Neuron (in vitro differentiated cells): ENCODE measurements around the gene CCDC80.
"Not testable (repeated sequence)": the region's sequence is repeated elsewhere in the genome, so short reads cannot be mapped to it uniquely, and the experiment has no call there.

ENCODE experiments used
- H2AFZ ChIP-seq: one replicate; pipeline ENCODE4 v1.6.1; 2013; ENCODE audit warnings: low read depth, mild to moderate bottlenecking, inconsistent platforms, low read length, moderate library complexity
- H3K27me3 ChIP-seq: one replicate; pipeline ENCODE4 v1.6.1; 2013; ENCODE audit warnings: low read length; ENCODE audit not compliant: insufficient read depth
- H3K36me3 ChIP-seq: one replicate; pipeline ENCODE4 v1.6.1; 2013; ENCODE audit warnings: low read length; ENCODE audit not compliant: insufficient read depth
- H3K4me1 ChIP-seq: one replicate; pipeline ENCODE4 v1.6.1; 2013; ENCODE audit warnings: low read length; ENCODE audit not compliant: insufficient read depth
- H3K4me3 ChIP-seq: 2 replicates; pipeline ENCODE4 v1.5.1; 2013; ENCODE audit warnings: mild to moderate bottlenecking, low read length, moderate library complexity
- H3K9me3 ChIP-seq: one replicate; pipeline ENCODE4 v1.6.1; 2013; ENCODE audit warnings: low read length

Gene CCDC80

GRCh38 chr3:112676659-112677234, 35.8 kb upstream of the CCDC80 start:
- Histone ChIP-seq H3K27me3 (no peaks in the 10 kb centered on the region), H3K4me3 (no peak overlapping the region), H3K4me1 (peaks cover 6% of the 10 kb centered on the region), H2AFZ (no peak overlapping the region), H3K36me3 (no peaks in the 10 kb centered on the region), H3K9me3 (no peaks in the 10 kb centered on the region)

GRCh38 chr3:112675943-112676535, 35.1 kb upstream of the CCDC80 start:
- no peaks in the 10 kb centered on the region for H3K27me3 ChIP-seq
- peaks cover 6% of the 10 kb centered on the region for H3K4me1 ChIP-seq
- no peak overlapping the region for H3K4me3 ChIP-seq
- no peaks in the 10 kb centered on the region for H3K9me3 ChIP-seq
- H2AFZ ChIP-seq = no peak overlapping the region
- no peaks in the 10 kb centered on the region for H3K36me3 ChIP-seq

- Histone ChIP-seq H3K36me3 (no peaks in the 10 kb centered on the region), H3K4me3 (no peak overlapping the region), H2AFZ (no peak overlapping the region), H3K27me3 (no peaks in the 10 kb centered on the region), H3K9me3 (no peaks in the 10 kb centered on the region), H3K4me1 (peaks cover 6% of the 10 kb centered on the region)
Measured at GRCh38 chr3:112675349-112675748, 34.4 kb upstream of the CCDC80 start.

- Histone ChIP-seq H3K9me3 (no peaks in the 10 kb centered on the region), H3K4me3 (no peak overlapping the region), H2AFZ (no peak overlapping the region), H3K27me3 (no peaks in the 10 kb centered on the region), H3K36me3 (no peaks in the 10 kb centered on the region), H3K4me1 (peaks cover 6% of the 10 kb centered on the region)
Measured at GRCh38 chr3:112672716-112673541, 32.0 kb upstream of the CCDC80 start.

GRCh38 chr3:112671930-112672715, 31.2 kb upstream of the CCDC80 start:
- H2AFZ ChIP-seq = no peak overlapping the region
- no peaks in the 10 kb centered on the region for H3K9me3 ChIP-seq
- no peak overlapping the region for H3K4me3 ChIP-seq
- H3K27me3 ChIP-seq = no peaks in the 10 kb centered on the region
- H3K36me3 ChIP-seq = no peaks in the 10 kb centered on the region
- H3K4me1 ChIP-seq = peaks cover 6% of the 10 kb centered on the region

GRCh38 chr3:112670824-112671223, 29.9 kb upstream of the CCDC80 start:
- no peaks in the 10 kb centered on the region for H3K4me1 ChIP-seq
- no peaks in the 10 kb centered on the region for H3K36me3 ChIP-seq
- H3K9me3 ChIP-seq = no peaks in the 10 kb centered on the region
- no peak overlapping the region for H2AFZ ChIP-seq
- no peaks in the 10 kb centered on the region for H3K27me3 ChIP-seq
- H3K4me3 ChIP-seq = no peak overlapping the region

- no peak overlapping the region for H3K4me3 ChIP-seq
- no peaks in the 10 kb centered on the region for H3K9me3 ChIP-seq
- H3K27me3 ChIP-seq = no peaks in the 10 kb centered on the region
- H2AFZ ChIP-seq = no peak overlapping the region
- H3K4me1 ChIP-seq = no peaks in the 10 kb centered on the region
- no peaks in the 10 kb centered on the region for H3K36me3 ChIP-seq
Measured at GRCh38 chr3:112667599-112667998, 26.7 kb upstream of the CCDC80 start.

- not testable (repeated sequence) for H3K4me3 ChIP-seq, H3K36me3 ChIP-seq, H3K27me3 ChIP-seq, H2AFZ ChIP-seq, H3K4me1 ChIP-seq, H3K9me3 ChIP-seq
Measured at GRCh38 chr3:112665009-112665408, 24.1 kb upstream of the CCDC80 start.

- Histone ChIP-seq H3K4me3 (no peak overlapping the region), H3K9me3 (no peaks in the 10 kb centered on the region), H2AFZ (no peak overlapping the region), H3K27me3 (no peaks in the 10 kb centered on the region), H3K36me3 (no peaks in the 10 kb centered on the region), H3K4me1 (no peaks in the 10 kb centered on the region)
Measured at GRCh38 chr3:112656043-112656442, 15.1 kb upstream of the CCDC80 start.

- H3K36me3 ChIP-seq = no peaks in the 10 kb centered on the region
- no peaks in the 10 kb centered on the region for H3K4me1 ChIP-seq
- H2AFZ ChIP-seq = no peak overlapping the region
- H3K27me3 ChIP-seq = no peaks in the 10 kb centered on the region
- H3K9me3 ChIP-seq = no peaks in the 10 kb centered on the region
- no peak overlapping the region for H3K4me3 ChIP-seq
Measured at GRCh38 chr3:112654979-112655378, 14.0 kb upstream of the CCDC80 start.

GRCh38 chr3:112654492-112654891, 13.5 kb upstream of the CCDC80 start:
- no peaks in the 10 kb centered on the region for H3K4me1 ChIP-seq

GRCh38 chr3:112653881-112654300, 12.9 kb upstream of the CCDC80 start:
- H3K9me3 ChIP-seq = no peaks in the 10 kb centered on the region
- H3K36me3 ChIP-seq = no peaks in the 10 kb centered on the region
- no peak overlapping the region for H2AFZ ChIP-seq
- H3K4me3 ChIP-seq = no peak overlapping the region
- H3K4me1 ChIP-seq = no peaks in the 10 kb centered on the region
- no peaks in the 10 kb centered on the region for H3K27me3 ChIP-seq

More at GRCh38 chr3:112654492-112654891, 13.5 kb upstream of the CCDC80 start:
- H3K36me3 ChIP-seq = no peaks in the 10 kb centered on the region
- H3K27me3 ChIP-seq = no peaks in the 10 kb centered on the region
- no peaks in the 10 kb centered on the region for H3K9me3 ChIP-seq
- H3K4me3 ChIP-seq = no peak overlapping the region
- no peak overlapping the region for H2AFZ ChIP-seq
